A549 treated with RU486 at 1 μM for 4 hours (cell line): ENCODE measurements around the gene ZFP3. TPM values are rescaled to one million over a fixed set of nuclear protein-coding genes. Genes with fewer than 3 reads are reported as not detected.

ENCODE experiments used
- total RNA-seq: library from RNA; stranded (reverse); fragments of 200-300 nt; extraction: Qiagen RNA extraction; gene quantifications from 5 replicates; pipeline ENCODE4 v1.2.3, GENCODE V29; 2022; ENCODE audit warnings: low read depth

ZFP3 gene
- total RNA-seq: 0.71 to 0.99 TPM (median 0.95 TPM) in 5 replicates

GRCh38 chr17:5078106-5079028 lies at the start of gene ZFP3:
Gene ZFP3 (plus strand): TSS chr17:5078467. CDS start chr17:5091505, 13,038 bp downstream.

GRCh38 chr17:5035315-5035714 lies 43.0 kb upstream of the ZFP3 start, which contains the start of gene SLC52A1:
Gene SLC52A1 (minus strand): TSS chr17:5035426. CDS start chr17:5034606, 820 bp downstream.

GRCh38 chr17:5111402-5112204 lies 33.3 kb downstream of the ZFP3 start, which contains the start of gene ZNF232:
Gene ZNF232 (minus strand): TSS chr17:5111878. CDS start chr17:5111822, 56 bp downstream.

GRCh38 chr17:5115673-5116651 lies 37.7 kb downstream of the ZFP3 start, which contains the start of gene USP6:
Gene USP6 (plus strand): TSS chr17:5116032. CDS start chr17:5130368, 14,336 bp downstream.

Other genes starting within 250 kb of the ZFP3 start
- 42.8 to 59.3 TPM (median 56.3 TPM) in 5 replicates for gene MINK1, start 245.1 kb upstream of the ZFP3 start, total RNA-seq
- gene C17orf107, start 178.9 kb upstream of the ZFP3 start, total RNA-seq: 0.15 to 0.35 TPM (median 0.30 TPM) in 5 replicates
- gene CHRNE, start 175.4 kb upstream of the ZFP3 start, total RNA-seq: 0.05 to 0.15 TPM (median 0.08 TPM) in 3 of 5 replicates, not detected in the others
- not detected in 5 replicates for gene GP1BA, start 146.2 kb upstream of the ZFP3 start, total RNA-seq
- gene SLC25A11, start 138.4 kb upstream of the ZFP3 start, total RNA-seq: 51.1 to 79.7 TPM (median 75.4 TPM) in 5 replicates
- gene RNF167, start 138.2 kb upstream of the ZFP3 start, total RNA-seq: 88.1 to 164 TPM (median 124 TPM) in 5 replicates
- 2,878 to 3,154 TPM (median 3,052 TPM) in 5 replicates for gene PFN1, start 129.9 kb upstream of the ZFP3 start, total RNA-seq
- 50.7 to 68.1 TPM (median 55.2 TPM) in 5 replicates for gene ENO3, start 127.3 kb upstream of the ZFP3 start, total RNA-seq
- 72.8 to 95.3 TPM (median 75.3 TPM) in 5 replicates for gene SPAG7, start 110.7 kb upstream of the ZFP3 start, total RNA-seq
- gene CAMTA2, start 90.8 kb upstream of the ZFP3 start, total RNA-seq: 20.9 to 36.6 TPM (median 32.9 TPM) in 5 replicates
- 1.4 to 3.1 TPM (median 1.6 TPM) in 5 replicates for gene INCA1, start 80.9 kb upstream of the ZFP3 start, total RNA-seq
- 100 to 115 TPM (median 110 TPM) in 5 replicates for gene KIF1C, start 80.5 kb upstream of the ZFP3 start, total RNA-seq
- gene SLC52A1, start 43.0 kb upstream of the ZFP3 start, total RNA-seq: 0.41 to 1.00 TPM (median 0.51 TPM) in 5 replicates
- gene ZNF232, start 33.4 kb downstream of the ZFP3 start, total RNA-seq: 4.5 to 5.0 TPM (median 4.6 TPM) in 5 replicates
- gene USP6, start 37.6 kb downstream of the ZFP3 start, total RNA-seq: 0.02 to 0.05 TPM (median 0.03 TPM) in 3 of 5 replicates, not detected in the others
- 0.90 to 1.9 TPM (median 1.6 TPM) in 5 replicates for gene ZNF594, start 113.4 kb downstream of the ZFP3 start, total RNA-seq
- not detected in 5 replicates for gene SCIMP, start 156.4 kb downstream of the ZFP3 start, total RNA-seq
- 38.7 to 47.0 TPM (median 42.5 TPM) in 5 replicates for gene RABEP1, start 203.8 kb downstream of the ZFP3 start, total RNA-seq